ENCODE results near the gene SOD1. TPM values are rescaled to one million over a fixed set of nuclear protein-coding genes. Genes with fewer than 3 reads are reported as not detected.
"Not testable (repeated sequence)": the region's sequence is repeated elsewhere in the genome, so short reads cannot be mapped to it uniquely, and the experiment has no call there.

SOD1 gene
- total and polyA plus RNA-seq, 2 of the 13 experiments (the other 11 are each of a cell fraction or from before 2014, with no cell fraction given), result 317 to 537 TPM

- intact Hi-C loops (cut with micrococcal nuclease; ENCODE audit: unreplicated experiment); H3K4me3 ChIP-seq (replicated peaks in 1 of 3; ENCODE audit: insufficient read depth in 1 of 3, low read depth in 2 of 3, low read length in 3 of 3); FAIRE-seq; H3K27ac ChIP-seq (ENCODE audit: extremely low read length, insufficient read depth, low read length); H4K20me1 ChIP-seq (ENCODE audit: insufficient read depth, low read length); H3K9me3 ChIP-seq (ENCODE audit: low read length); H3K9ac ChIP-seq (ENCODE audit: insufficient read depth, low read depth, low read length); H2AFZ ChIP-seq (ENCODE audit: low read length); DNase-seq (ENCODE audit: low spot score); POLR2A ChIA-PET; H3K27me3 ChIP-seq (ENCODE audit: control insufficient read depth in 1 of 2, insufficient read depth in 2 of 2, low read length in 2 of 2); in situ Hi-C loops (cut with HindIII; ENCODE audit: extremely low pct_ligation_motif_present, low pct_unique_long_range_greater_than_20kb); H3K36me3 ChIP-seq (replicated peaks in 1 of 2; ENCODE audit: control insufficient read depth in 1 of 2, insufficient read depth in 2 of 2, low read length in 2 of 2); CTCF ChIA-PET (ENCODE audit: low intra/inter-chr PET ratio, low total read pairs); H3K79me2 ChIP-seq (ENCODE audit: insufficient read depth, low read length); H3K4me1 ChIP-seq (ENCODE audit: insufficient read depth, low read length); H3K4me2 ChIP-seq (ENCODE audit: low read depth, low read length); BruUV-seq (replicated peaks); TF ChIP-seq SOX6, SOX13 (IDR thresholded peaks at IDR 0.05): not testable (repeated sequence)
- TF ChIP-seq BCL6 (CRISPR knock-in tag; IDR thresholded peaks at IDR 0.05), result peak; percentile 95
- TF ChIP-seq RARA (CRISPR knock-in tag; IDR thresholded peaks at IDR 0.05), result peak; percentile 58
- TF ChIP-seq SAP130 (CRISPR knock-in tag; IDR thresholded peaks at IDR 0.05; ENCODE audit: low read depth), result peak; percentile 21; the same call in 1 of the 2 replicates
- peak; percentile 40; the same call in 1 of the 2 replicates for TF ChIP-seq FOXA3 (CRISPR knock-in tag; IDR thresholded peaks at IDR 0.05)
- peak; percentile 22; the same call in 1 of the 2 replicates for TF ChIP-seq SOX5 (CRISPR knock-in tag; IDR thresholded peaks at IDR 0.05; ENCODE audit: borderline replicate concordance)
- TF ChIP-seq ZNF292 (CRISPR knock-in tag; IDR thresholded peaks at IDR 0.05; ENCODE audit: borderline replicate concordance, low read depth), result peak; percentile 23; the same call in 1 of the 2 replicates
- TF ChIP-seq, protein P1, sequence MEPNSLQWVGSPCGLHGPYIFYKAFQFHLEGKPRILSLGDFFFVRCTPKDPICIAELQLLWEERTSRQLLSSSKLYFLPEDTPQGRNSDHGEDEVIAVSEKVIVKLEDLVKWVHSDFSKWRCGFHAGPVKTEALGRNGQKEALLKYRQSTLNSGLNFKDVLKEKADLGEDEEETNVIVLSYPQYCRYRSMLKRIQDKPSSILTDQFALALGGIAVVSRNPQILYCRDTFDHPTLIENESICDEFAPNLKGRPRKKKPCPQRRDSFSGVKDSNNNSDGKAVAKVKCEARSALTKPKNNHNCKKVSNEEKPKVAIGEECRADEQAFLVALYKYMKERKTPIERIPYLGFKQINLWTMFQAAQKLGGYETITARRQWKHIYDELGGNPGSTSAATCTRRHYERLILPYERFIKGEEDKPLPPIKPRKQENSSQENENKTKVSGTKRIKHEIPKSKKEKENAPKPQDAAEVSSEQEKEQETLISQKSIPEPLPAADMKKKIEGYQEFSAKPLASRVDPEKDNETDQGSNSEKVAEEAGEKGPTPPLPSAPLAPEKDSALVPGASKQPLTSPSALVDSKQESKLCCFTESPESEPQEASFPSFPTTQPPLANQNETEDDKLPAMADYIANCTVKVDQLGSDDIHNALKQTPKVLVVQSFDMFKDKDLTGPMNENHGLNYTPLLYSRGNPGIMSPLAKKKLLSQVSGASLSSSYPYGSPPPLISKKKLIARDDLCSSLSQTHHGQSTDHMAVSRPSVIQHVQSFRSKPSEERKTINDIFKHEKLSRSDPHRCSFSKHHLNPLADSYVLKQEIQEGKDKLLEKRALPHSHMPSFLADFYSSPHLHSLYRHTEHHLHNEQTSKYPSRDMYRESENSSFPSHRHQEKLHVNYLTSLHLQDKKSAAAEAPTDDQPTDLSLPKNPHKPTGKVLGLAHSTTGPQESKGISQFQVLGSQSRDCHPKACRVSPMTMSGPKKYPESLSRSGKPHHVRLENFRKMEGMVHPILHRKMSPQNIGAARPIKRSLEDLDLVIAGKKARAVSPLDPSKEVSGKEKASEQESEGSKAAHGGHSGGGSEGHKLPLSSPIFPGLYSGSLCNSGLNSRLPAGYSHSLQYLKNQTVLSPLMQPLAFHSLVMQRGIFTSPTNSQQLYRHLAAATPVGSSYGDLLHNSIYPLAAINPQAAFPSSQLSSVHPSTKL (CRISPR knock-in tag; IDR thresholded peaks at IDR 0.05), result peak; percentile 43; the same call in 1 of the 2 replicates
- TF ChIP-seq, protein P2, sequence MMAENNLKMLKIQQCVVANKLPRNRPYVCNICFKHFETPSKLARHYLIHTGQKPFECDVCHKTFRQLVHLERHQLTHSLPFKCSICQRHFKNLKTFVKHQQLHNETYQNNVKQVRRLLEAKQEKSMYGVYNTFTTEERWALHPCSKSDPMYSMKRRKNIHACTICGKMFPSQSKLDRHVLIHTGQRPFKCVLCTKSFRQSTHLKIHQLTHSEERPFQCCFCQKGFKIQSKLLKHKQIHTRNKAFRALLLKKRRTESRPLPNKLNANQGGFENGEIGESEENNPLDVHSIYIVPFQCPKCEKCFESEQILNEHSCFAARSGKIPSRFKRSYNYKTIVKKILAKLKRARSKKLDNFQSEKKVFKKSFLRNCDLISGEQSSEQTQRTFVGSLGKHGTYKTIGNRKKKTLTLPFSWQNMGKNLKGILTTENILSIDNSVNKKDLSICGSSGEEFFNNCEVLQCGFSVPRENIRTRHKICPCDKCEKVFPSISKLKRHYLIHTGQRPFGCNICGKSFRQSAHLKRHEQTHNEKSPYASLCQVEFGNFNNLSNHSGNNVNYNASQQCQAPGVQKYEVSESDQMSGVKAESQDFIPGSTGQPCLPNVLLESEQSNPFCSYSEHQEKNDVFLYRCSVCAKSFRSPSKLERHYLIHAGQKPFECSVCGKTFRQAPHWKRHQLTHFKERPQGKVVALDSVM (CRISPR knock-in tag; IDR thresholded peaks at IDR 0.05), result peak; percentile 69
- 0 out of 2 replicates have a peak, but pooled peaks have one; percentile 28 for TF ChIP-seq ZNF501 (CRISPR knock-in tag; IDR thresholded peaks at IDR 0.05)
- TF ChIP-seq SOX6 (CRISPR knock-in tag; IDR thresholded peaks at IDR 0.05), result 0 out of 2 replicates have a peak, but pooled peaks have one; percentile 11
- TF ChIP-seq SOX13 (CRISPR knock-in tag; conservative IDR thresholded peaks at IDR 0.05 in 1 of 2, IDR thresholded peaks at IDR 0.05 in 1 of 2), result peak in 1 of 2 experiments; percentile 25; a peak in 1 of 4 replicates
- ATAC-seq, result peak; percentile 82
- 22% methylated on average over 4 of the region's 4 CpGs for WGBS (ENCODE audit: low lambda C conversion rate)
Measured at GRCh38 chr21:31651491-31651890, 8.0 kb upstream of the SOD1 start.
